ENCODE measurements around the gene ARCN1.

GRCh38 chr11:118570787-118571186 lies 1.4 kb upstream of the ARCN1 start:
- no peak for TF ChIP-seq CTCF (IDR thresholded peaks at IDR 0.05)
- no peak for TF ChIP-seq ZFX (IDR thresholded peaks at IDR 0.05; ENCODE audit: borderline replicate concordance)
